Neural cell (in vitro differentiated cells): Measurements from ENCODE around the gene NANP.

Experiments
- CTCF ChIP-seq: fragments of 450-650 bp; IDR thresholded peaks from 2 replicates; pipeline ENCODE4 v1.5.1; 2014; ENCODE audit warnings: antibody characterized with exemption, mild to moderate bottlenecking, moderate library complexity; ENCODE audit not compliant: poor library complexity, severe bottlenecking
- EP300 ChIP-seq: fragments of 450-650 bp; conservative IDR thresholded peaks from 2 replicates; pipeline ENCODE4 v1.6.1; 2014; ENCODE audit warnings: antibody characterized with exemption, mild to moderate bottlenecking, moderate library complexity; ENCODE audit not compliant: poor library complexity, severe bottlenecking
- EZH2 ChIP-seq: fragments of 200-600, 300-800 bp; shearing (Covaris generic), sonication (generic); IDR thresholded peaks from 2 replicates; pipeline ENCODE4 v1.6.1; 2014; ENCODE audit warnings: antibody characterized with exemption, low read length, borderline replicate concordance, mild to moderate bottlenecking; ENCODE audit not compliant: insufficient read depth, poor library complexity, severe bottlenecking
- MXI1 ChIP-seq: fragments of 450-650 bp; conservative IDR thresholded peaks from 2 replicates; pipeline ENCODE4 v1.6.1; 2014; ENCODE audit warnings: antibody characterized with exemption, mild to moderate bottlenecking; ENCODE audit not compliant: poor library complexity, severe bottlenecking
- POLR2AphosphoS5 ChIP-seq: IDR thresholded peaks from 2 replicates; pipeline ENCODE4 v1.6.1; 2012
- RAD21 ChIP-seq: fragments of 450-650 bp; conservative IDR thresholded peaks from 2 replicates; pipeline ENCODE4 v1.6.1; 2014; ENCODE audit warnings: antibody characterized with exemption, mild to moderate bottlenecking, moderate library complexity
- REST ChIP-seq: IDR thresholded peaks from 2 replicates; pipeline ENCODE4 v1.6.1; 2012; ENCODE audit warnings: borderline replicate concordance
- SMC3 ChIP-seq: fragments of 450-650 bp; conservative IDR thresholded peaks from 2 replicates; pipeline ENCODE4 v1.6.1; 2014; ENCODE audit warnings: antibody characterized with exemption, mild to moderate bottlenecking, moderate library complexity; ENCODE audit not compliant: poor library complexity
- TAF1 ChIP-seq: IDR thresholded peaks from 2 replicates; pipeline ENCODE4 v1.6.1; 2012; ENCODE audit warnings: low read depth

- TF ChIP-seq CTCF (no peak), EP300 (no peak), EZH2 (no peak), POLR2AphosphoS5 (no peak), MXI1 (no peak), SMC3 (no peak), TAF1 (no peak), REST (no peak), RAD21 (no peak)
Measured at GRCh38 chr20:25571240-25571639, 52.6 kb downstream of the NANP start.
